GM19463 (cell line): ENCODE results near the gene EPHB2.

Source experiments
- ATAC-seq: cut with Tn5 transposase; IDR thresholded peaks from one replicate; pipeline ENCODE4 v1.9.1; 2021; ENCODE audit warnings: mild to moderate bottlenecking, moderate library complexity; ENCODE audit not compliant: unreplicated experiment

Gene EPHB2

DNA sequence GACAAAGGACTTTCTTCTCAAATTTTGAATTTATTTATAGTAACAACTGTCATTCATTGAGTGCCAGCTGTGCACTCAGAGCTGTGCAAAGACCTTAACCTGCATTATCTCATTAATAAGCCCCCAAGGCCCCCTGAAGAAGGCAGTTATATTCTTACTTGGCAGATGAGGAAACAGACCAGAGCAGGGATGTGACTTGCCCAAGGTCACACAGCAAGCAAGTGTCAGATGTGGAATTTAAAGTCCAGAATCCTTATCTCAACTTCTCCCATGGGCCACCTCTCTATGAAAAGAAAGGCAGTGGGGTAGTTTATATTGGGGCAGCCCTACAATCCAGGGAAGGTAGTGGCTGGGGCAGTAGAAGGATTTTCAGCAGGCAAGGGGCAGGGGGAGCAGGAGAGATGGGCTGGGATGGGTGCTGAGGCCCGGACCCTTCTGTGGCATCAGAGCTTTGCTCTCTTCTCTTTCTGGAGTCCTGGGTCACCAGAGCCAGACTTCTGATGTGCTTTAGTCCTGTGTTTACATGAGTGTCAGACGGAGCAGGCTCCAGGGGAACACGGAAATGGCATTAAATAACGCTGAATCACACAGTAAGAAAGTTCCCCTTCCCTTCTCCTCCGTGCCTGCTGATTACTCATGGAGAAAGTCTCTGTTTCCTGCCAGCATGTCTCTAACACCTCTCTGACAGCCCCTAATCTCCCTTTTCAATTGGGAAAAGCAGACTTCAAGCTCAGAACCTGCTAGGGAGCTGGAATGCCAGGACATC, 39.5 kb downstream of the EPHB2 start:
- ATAC-seq, result no peak

DNA sequence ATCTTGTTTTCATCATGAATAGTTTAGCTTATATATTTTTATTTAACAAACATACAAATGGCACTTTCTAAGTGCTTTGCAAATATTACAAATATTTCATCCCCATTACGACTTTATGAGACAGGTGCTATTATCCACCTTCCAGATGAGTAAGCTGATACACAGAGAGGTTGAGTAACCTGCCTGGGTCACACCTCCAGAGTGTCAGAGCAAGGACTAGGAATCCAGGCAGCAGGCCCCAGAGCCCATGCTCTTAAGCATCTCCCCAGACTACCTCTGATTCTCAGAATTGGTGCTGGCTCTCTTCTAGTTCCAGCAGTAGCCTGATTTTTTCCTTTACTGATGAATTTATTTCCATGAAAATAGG, 40.0 kb downstream of the EPHB2 start:
- ATAC-seq, result no peak

DNA sequence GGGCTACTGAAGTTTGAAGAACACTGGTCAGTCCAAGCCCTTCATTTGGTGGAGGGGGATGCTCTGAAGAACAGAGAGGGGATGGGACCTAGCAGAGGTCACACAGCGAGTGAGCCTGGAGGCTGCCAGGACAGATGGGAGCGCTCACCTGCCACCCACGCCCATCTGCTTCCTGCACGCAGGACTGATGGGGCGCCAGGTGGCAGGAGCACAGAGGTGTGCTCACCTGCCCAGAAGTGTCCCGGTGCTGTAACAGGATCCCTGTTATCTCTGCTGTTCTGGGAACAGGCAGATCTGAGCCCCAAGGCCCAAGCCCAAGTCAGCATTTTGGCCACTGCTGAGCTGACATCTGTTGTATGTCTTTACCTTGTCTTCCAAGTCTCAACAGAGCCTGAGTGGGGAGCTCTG, 40.5 kb downstream of the EPHB2 start:
- ATAC-seq, result no peak

DNA sequence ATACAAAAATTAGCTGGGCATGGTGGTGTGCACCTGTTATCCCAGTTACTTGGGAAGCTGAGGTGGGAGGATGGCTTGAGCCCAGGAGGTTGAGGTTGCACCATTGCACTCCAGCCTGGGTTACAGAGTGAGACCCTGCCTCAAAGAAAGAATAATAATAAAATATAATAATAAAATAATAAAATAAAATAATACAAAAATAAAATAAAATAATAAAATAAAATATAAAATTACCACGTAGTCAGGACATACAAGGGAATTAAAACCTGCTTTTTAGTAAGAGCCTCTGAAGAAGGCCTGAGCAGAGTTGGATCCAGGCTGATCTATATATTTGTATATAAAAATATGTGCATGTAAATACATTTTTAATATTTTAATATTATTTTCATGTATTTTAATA, 41.7 kb downstream of the EPHB2 start:
- ATAC-seq, result no peak

DNA sequence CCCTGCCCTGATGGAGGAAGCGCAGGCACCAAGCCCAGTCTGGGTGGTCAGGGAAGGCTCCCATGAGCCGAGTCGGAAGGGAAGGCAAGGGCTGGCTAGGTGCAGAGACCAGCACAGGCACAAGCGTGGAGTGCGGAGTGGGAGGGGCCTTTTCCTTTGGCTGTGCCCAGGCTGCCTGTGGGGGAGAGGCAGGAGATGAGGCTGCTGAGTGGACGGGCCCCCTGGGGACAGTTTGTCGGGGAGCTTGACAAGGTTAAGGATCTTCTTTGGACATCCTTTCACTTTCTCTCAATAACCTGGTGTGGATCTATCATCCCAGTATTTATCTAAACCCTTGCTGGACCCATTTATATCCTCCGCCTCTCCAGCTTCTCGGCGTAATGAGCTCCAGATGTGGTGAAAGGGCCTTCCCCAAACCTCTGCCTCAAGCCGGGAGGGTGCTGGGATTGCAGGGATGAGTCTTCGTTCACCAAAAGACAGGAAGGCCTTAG, 42.9 kb downstream of the EPHB2 start:
- ATAC-seq, result no peak

DNA sequence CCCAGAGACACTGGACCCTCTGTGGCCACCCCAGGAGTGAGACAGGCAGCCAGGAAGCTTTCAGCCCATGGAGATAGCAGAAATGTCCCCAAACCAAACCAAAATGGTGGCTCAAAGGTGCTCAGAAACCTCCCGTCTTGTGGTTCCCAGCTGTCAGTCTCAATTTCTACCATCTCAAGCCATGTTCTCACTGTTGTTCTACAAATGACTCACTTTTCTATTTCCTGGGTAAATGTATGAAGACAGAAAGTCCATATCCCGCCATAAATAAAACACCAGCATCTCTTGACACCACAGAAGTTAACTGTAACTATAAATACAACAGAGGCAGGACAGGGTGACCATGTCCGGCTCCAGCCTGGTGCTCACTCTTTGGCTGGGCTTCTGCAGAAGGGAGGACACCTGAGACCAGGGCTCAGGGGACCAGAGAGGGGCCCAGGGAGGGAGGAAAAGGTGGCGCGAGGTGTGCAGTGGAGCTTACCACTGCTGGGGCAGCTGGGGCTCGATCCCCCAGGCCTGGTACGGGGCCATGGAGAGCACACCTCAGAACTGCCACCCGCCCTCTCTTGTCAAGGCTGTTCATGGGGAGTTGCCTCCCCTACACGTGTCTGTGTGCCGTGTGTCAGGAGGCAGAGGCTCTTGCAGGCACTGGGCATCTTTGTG, 43.6 kb downstream of the EPHB2 start:
- ATAC-seq, result no peak

DNA sequence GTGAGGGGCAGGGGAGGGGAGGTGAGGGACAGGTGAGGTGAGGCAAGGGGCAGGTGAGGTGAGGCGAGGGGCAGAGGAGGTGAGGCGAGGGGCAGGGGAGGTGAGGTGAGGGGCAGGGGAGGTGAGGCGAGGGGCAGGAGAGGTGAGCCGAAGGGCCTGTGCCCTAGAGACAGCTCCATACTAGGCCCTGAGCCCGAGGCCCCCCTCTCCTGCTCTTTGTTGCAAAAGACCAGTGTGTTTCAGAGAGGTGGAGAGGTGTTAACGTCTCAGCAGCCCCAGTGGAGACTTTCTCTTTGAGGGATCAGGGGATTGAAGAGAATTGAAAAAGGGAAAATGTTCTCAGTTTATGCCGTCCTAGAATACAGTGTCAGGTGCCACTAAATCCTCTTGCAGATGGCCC, 44.2 kb downstream of the EPHB2 start:
- ATAC-seq, result no peak

DNA sequence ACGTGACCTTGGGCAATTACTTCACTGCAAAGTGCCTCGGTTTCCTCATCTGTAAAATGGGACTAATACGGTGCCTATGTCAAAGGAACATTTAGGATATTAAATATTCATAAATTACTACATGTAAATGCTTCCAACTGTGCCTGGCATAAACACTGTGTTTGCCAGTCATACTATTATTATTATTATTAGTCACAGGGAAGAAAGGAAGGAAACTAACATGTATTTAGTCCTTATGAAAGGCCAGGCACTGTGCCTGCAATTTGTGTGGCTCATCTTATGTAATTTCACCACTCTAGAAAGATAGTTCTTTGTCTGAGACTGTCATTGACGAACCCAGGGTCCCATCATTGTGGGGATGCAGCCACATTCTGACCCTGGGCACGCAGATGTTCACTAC, 45.0 kb downstream of the EPHB2 start:
- no peak for ATAC-seq

DNA sequence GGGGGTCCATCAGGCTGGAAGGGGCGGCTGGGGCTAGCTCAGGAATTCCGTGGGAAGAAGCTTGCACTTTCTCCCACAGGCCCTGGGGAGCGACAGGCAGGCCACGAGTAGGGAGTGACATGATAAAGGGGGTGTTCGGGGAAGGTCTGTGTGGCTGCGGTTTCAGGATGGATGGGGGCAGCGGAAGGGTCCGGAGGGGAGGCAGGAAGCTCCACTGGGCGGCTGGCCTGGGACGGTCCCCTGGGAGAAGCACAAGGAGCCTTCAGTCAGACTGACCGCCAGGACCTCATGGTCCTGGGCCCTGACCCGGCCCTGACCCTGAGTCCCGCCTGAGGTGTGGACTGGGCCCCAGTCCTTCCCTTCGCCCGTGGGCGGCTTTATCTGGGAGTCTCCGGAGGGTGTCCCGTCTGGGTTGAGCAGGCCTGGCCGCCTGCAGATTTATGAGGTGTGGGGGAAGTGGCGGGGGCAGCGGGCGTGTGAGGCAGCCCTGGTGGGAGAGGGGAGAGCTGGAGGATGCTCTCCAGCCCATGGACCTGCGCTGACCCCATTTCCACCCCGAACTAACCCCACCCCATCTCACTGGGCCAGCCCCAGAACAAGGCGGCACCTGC, 45.6 kb downstream of the EPHB2 start:
- no peak for ATAC-seq

DNA sequence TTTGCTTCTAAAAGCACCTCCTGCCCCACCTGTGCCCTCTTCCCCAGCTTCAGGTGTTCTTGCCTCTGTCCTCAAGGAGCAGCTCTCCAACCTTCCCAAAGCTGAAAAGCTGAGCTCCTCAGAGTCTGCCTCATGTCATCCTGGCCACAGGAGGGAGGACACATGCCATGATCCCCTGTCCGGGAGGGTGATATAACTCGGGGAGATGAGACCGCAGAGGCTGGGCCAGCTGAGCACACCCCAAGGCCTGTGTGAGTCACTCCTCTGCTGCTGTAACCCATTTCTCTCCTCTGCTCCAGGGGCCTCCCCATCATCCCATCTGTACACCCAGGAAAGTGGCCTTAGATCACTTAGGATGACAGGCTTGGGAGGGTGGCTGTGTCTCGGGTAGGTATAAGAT, 49.8 kb downstream of the EPHB2 start:
- ATAC-seq, result no peak

DNA sequence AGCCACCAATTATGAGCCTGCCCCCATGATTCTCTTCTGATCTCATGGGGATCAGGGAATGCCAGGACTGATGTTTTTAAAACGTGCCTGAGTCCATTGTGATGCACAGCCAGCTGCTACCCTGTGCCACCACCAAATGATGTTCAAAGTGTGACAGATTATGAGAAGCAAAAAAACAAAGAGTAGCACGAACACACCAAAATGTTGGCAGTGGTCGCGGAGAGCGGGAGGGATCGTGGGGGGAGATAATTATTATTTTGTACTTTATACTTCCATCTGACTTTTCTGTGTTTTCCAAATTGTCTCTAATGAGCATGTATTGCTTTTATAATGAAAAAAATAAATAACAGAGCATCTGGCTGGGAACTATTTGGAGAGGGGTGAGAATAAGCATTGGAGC, 50.5 kb downstream of the EPHB2 start:
- ATAC-seq, result no peak

DNA sequence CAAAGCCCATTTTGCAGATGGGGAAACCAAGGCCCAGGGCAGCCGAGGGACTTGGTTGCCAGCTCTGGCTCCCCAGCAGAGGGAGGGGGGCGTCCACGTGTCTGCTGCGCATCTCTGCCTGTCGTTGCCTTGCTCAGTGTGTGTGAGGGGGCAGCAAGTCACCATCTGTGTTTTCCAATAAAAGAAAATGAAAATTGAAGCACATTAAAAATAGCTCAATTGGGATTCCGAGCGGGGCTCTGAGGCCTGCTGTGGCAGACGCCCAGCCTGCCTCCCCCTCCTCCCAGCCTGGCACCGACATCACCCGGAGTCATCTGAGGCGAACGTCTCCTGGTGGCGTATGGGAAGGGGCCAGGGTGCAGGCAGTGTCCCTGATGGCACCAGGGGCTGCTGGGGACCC, 51.2 kb downstream of the EPHB2 start:
- no peak for ATAC-seq

DNA sequence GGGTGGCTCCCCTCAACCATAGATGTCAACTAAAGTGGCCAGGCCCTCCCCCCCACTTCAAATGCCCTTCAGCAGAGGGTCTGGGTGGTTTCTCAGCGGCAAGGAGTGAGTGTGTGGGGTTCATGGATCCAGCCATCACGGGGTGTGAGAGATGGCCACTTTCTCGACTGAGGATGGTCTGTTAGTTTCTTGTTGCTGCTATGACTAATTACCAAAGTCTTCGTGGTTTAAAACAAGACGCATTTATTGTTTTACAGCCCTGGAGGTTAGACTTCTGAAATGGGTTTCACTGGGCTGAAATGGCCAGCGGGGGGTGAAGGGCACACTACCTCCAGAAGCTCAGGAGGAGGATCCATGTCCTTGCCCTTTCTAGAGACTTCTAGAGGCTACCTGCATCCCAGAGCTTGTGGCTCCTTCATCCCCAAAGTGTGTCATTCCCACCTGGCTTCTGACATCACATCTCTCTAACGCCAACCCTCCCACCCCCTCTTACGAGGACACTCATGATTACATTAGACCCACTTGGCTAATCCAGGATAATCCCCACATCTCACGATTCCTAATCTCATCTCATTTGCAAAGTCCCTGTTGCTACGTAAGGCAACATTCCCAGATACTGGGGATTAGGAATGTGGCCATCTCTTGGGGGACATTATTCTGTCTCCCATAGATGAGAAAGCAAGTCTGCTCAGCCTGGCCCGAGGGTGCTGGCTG, 53.0 kb downstream of the EPHB2 start:
- peak; percentile 57 for ATAC-seq

DNA sequence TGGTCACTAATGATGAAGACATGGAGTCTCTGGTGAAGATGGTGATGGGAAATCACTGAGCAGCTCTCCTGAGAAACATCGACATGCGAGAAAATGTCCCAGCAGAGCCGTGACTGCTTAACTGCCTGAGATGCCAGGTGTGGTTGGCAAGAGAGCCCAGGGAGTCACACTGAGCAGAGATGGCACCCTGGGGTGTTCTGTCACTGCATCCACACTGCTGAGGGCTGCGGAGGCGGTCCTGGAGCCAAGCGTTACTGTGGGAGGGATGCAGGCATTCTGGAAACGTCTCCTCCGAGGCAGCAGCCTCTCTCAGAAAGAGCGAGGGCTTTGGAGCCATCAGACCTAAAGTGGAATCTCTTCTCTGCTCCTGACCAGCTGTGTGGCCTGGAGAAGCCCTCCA, 57.2 kb downstream of the EPHB2 start:
- no peak for ATAC-seq

DNA sequence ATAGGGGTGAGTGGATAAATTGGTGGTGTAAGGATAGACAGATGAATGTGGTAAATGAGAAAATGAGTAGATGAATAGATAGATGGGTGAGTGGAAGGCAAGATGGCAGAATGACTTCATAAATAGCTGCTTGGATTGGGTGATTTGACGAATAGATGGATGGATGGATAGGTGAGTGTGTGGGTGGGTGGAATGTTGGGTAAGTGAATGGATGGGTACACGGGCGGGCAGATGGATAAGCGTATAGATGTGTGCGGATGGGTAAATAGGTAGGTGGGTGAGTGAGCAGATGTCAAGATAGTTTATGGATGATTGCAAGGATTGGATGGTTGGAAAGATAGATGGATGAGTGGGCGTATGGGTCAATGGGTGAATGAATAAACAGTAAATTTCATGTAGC, 59.3 kb downstream of the EPHB2 start:
- ATAC-seq, result no peak

DNA sequence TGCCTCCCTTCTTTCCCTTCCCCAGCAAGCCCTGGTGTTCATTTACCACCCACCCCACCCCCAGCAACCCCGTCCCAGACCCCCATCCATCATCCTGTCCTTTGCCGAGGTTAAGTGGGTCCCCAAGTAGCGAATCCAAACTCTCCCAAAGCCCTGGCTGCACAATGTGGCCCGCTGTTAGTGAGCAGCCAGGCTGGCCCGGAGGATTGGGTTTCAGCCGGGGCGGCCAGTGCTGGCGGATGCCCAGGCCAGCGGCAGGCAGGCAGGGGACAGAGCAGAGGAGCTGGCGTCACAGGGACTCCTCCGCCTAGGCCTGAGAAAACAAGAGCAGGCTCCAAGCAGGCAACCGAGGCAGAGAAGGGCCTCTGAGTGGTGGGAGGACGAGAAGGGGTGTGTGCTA, 61.4 kb downstream of the EPHB2 start:
- no peak for ATAC-seq

DNA sequence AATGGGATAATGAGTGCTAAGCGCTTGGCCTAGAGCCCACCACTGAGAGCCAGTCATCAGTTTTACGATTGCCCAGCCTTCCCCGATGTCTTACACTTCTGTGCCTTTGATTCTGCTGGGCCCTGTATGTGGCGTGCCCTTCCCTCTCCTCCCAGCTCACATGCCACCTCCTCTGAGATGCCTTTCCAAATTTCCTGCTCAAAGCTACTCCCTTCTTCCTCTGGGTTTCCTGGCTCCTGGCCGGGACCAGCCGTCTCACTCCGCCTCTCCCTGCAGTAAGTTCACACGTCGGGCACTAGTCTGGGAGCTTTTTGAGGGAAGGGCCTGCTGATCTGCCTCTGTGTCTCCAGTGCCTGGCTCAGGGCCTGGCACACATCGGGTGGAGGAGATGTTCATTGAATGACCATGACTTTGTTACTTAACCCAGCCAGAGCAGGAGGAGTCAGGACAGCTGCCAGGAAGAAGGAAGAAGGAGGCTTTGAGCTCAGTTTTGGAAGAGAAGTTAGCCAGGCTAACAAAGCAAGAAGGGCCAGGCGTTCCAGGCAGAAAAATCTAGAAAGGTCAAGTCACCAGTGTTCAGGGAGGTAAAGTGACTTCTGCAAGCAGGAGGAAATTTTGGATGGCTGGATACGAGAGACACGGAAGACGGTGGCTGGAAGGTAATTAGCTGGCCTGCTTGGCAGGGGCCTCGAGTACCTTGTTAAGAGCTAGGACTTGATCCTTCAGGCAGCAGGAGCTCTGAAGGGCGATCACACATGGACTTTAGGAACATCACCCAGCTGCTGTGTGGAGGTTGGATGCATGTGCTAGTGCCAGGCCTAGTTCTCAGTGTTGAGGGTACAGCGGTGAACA, 63.6 kb downstream of the EPHB2 start:
- no peak for ATAC-seq

DNA sequence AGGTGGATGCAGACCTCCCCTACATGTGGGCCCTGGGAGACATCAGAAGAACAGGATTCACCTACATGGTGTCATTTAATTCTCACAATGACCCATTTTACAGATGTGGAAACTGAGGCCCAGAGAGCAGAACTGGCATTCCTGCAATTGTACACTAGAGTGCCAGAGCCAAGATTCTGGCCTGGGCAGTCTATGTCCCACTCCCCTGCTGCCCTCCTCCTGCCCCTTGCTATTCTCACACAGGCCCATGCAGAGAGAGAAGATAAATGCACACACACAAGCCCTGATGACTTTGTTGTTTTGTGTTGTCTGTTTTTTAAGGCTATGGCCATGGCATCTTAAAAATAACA, 64.2 kb downstream of the EPHB2 start:
- no peak for ATAC-seq

DNA sequence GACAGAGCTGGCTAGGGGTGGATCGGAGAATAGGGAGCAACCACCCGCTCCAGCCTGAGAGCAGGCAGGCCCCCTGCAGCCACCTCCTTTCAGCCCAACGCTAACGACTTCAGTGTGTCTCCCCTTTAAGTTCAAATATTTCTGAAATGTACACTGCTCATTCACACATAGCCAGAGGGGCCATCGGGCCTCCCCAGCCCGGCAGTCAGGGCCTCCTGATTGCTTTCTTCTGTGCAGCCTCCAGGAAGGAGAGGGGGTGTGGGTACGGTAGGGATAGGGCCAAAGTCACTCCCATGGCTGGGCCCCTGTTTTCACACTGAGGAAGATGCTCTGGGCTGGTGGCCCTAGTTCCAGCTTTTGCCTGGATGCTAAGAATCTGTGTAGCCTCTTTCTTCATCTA, 64.8 kb downstream of the EPHB2 start:
- no peak for ATAC-seq

DNA sequence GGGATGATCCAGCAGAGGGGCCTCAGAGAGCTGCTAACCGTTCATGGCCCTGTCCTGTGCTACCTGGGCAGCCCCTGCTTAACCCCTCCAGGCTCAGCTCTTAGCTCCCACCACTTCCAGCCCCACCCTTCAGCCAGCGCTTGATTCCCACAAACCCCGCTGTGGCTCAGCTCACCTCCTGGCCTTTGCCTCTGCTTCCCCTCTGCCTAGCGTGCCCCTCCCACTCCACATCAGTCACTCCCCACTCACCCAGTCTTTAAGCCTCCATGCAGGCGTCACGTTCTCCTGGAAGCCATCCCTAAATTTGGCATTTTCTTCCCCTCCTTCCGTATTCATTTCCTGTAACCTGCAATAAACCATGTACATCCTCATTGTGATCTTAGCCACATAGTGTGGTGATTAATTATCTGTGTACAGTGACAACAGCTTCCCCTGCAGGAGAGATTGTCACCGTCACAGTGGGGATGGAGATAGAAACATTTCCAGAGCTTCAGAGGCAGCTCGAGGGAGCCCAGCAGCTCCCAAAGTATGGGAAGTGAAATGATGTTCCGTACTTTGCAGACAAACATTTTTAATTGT, 65.5 kb downstream of the EPHB2 start:
- no peak for ATAC-seq
